ENCODE data around the gene CDH23. TPM values are rescaled to one million over a fixed set of nuclear protein-coding genes. Genes with fewer than 3 reads are reported as not detected.
A peak's percentile ranks its signal among the peaks of the same experiment; 100 is the strongest.

Gene CDH23
- total and polyA plus RNA-seq, 9 of the 15 experiments (the other 6 are each of a cell fraction or from before 2014, with no cell fraction given): 0.18 to 1.2 (median 0.47) TPM

DNA sequence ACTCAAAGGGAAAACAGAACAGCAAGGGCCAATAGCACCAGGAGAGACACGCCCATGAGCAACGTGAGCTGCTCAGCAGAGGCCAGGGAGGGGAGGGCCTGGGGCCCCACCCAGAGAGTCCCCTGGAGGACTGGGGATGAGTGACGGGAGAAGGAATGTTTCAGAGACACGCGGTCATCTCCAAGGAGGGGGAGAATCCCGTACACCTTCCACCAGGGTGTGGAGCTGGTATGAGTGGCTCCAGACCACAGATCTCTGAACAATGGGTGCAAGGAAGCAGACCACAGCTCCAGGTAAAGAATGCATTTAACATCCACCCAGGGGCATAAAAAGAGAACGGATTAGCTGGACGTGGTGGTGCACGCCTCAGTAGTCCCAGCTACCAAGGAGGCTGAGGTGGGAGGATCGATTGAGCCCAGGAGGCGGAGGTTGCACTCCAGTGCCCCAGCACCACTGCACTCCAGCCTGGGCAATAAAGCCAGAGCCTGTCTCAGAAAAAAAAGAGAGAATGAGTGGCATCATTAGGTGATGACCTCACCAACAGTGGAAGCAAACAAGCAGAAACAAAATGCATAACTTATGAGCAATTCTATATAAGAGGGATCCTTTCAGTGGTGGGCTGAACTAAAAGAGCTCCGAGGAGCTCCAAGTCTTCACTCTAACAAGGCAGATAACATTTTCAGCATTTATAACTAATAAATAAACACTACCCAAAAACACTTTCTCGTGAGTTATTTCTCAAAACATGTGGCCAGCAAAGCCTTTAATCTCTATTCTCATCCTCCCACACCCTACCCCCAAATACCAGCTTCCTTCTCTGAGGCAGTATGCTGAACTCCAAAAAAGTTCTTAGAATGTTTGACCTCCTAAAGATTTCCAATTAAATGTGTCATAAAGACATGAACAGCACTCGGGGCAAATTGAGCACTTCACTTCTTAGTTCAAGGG lies 441.8 kb downstream of the CDH23 start (continued):
- TF ChIP-seq ZBTB40 (IDR thresholded peaks at IDR 0.05): no peak
- TF ChIP-seq ZBTB40 (CRISPR knock-in tag; IDR thresholded peaks at IDR 0.05): no peak
- no peak for TF ChIP-seq JUND (IDR thresholded peaks at IDR 0.05; ENCODE audit: borderline replicate concordance, low read depth, low read length)
- TF ChIP-seq JUND (tag; IDR thresholded peaks at IDR 0.05; ENCODE audit: borderline replicate concordance, low read depth, low read length): peak; percentile 11; the same call in 1 of the 3 replicates
- no peak for TF ChIP-seq L3MBTL2 (IDR thresholded peaks at IDR 0.05)
- no peak for TF ChIP-seq ZNF311 (CRISPR knock-in tag; IDR thresholded peaks at IDR 0.05)
- TF ChIP-seq ZNF277 (CRISPR knock-in tag; IDR thresholded peaks at IDR 0.05; ENCODE audit: borderline replicate concordance): no peak
- TF ChIP-seq, protein P1, sequence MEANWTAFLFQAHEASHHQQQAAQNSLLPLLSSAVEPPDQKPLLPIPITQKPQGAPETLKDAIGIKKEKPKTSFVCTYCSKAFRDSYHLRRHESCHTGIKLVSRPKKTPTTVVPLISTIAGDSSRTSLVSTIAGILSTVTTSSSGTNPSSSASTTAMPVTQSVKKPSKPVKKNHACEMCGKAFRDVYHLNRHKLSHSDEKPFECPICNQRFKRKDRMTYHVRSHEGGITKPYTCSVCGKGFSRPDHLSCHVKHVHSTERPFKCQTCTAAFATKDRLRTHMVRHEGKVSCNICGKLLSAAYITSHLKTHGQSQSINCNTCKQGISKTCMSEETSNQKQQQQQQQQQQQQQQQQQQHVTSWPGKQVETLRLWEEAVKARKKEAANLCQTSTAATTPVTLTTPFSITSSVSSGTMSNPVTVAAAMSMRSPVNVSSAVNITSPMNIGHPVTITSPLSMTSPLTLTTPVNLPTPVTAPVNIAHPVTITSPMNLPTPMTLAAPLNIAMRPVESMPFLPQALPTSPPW (CRISPR knock-in tag; IDR thresholded peaks at IDR 0.05): no peak
- no peak for TF ChIP-seq STAT5B (CRISPR knock-in tag; IDR thresholded peaks at IDR 0.05)
- peak; percentile 48; the same call in 1 of the 2 replicates for TF ChIP-seq GABPB1 (CRISPR knock-in tag; IDR thresholded peaks at IDR 0.05)
- no peak for TF ChIP-seq E2F4 (CRISPR knock-in tag; IDR thresholded peaks at IDR 0.05; ENCODE audit: low read depth)
- no peak for TF ChIP-seq ZNF12 (CRISPR knock-in tag; IDR thresholded peaks at IDR 0.05)
- no peak for TF ChIP-seq TRIM28 (IDR thresholded peaks at IDR 0.05)
- TF ChIP-seq ZNF133 (CRISPR knock-in tag; IDR thresholded peaks at IDR 0.05): no peak
- TF ChIP-seq ZNF717 (CRISPR knock-in tag; IDR thresholded peaks at IDR 0.05): no peak
